GM18517 (cell line): Measurements from ENCODE around the gene GLP1R.

Experiments used
- ATAC-seq: cut with Tn5 transposase; IDR thresholded peaks from one replicate; pipeline ENCODE4 v1.9.1; 2021; ENCODE audit warnings: mild to moderate bottlenecking, moderate library complexity; ENCODE audit not compliant: unreplicated experiment

GLP1R gene

GRCh38 chr6:39084506-39084905 lies 35.9 kb downstream of the GLP1R start:
- no peak for ATAC-seq

GRCh38 chr6:39085129-39085797 lies 36.7 kb downstream of the GLP1R start:
- ATAC-seq, result no peak

GRCh38 chr6:39086294-39086693 lies 37.7 kb downstream of the GLP1R start:
- peak; percentile 74 for ATAC-seq

- ATAC-seq, result no peak
These were observed 38.1 kb downstream of the GLP1R start for GRCh38 chr6:39086711-39087110.

- no peak for ATAC-seq
These were observed 38.6 kb downstream of the GLP1R start for GRCh38 chr6:39087197-39087596.

GRCh38 chr6:39088331-39088730 lies 39.8 kb downstream of the GLP1R start:
- ATAC-seq, result no peak

- ATAC-seq, result no peak
These were observed 41.5 kb downstream of the GLP1R start for GRCh38 chr6:39090036-39090435.

GRCh38 chr6:39091220-39091619 lies 42.6 kb downstream of the GLP1R start:
- ATAC-seq, result no peak

- ATAC-seq, result no peak
These were observed 43.5 kb downstream of the GLP1R start for GRCh38 chr6:39092124-39092523.

- ATAC-seq, result no peak
These were observed 44.6 kb downstream of the GLP1R start for GRCh38 chr6:39093149-39093708.

GRCh38 chr6:39095578-39095977 lies 47.0 kb downstream of the GLP1R start:
- ATAC-seq, result no peak

- no peak for ATAC-seq
These were observed 51.8 kb downstream of the GLP1R start for GRCh38 chr6:39100358-39100757.

- ATAC-seq, result no peak
These were observed 53.7 kb downstream of the GLP1R start for GRCh38 chr6:39102071-39102820.

GRCh38 chr6:39102821-39103136 lies 54.2 kb downstream of the GLP1R start:
- no peak for ATAC-seq

- no peak for ATAC-seq
These were observed 55.9 kb downstream of the GLP1R start for GRCh38 chr6:39104528-39104927.

- no peak for ATAC-seq
These were observed 58.5 kb downstream of the GLP1R start for GRCh38 chr6:39107034-39107433.

- ATAC-seq, result no peak
These were observed 59.1 kb downstream of the GLP1R start for GRCh38 chr6:39107641-39108040.

GRCh38 chr6:39108041-39108839 lies 59.7 kb downstream of the GLP1R start:
- ATAC-seq, result no peak

GRCh38 chr6:39111280-39111679 lies 62.7 kb downstream of the GLP1R start:
- no peak for ATAC-seq

- no peak for ATAC-seq
These were observed 65.2 kb downstream of the GLP1R start for GRCh38 chr6:39113788-39114187.

- peak; percentile 29 for ATAC-seq
These were observed 65.8 kb downstream of the GLP1R start for GRCh38 chr6:39114388-39114703.
